GM18861 (cell line): ENCODE data around the gene ZDHHC14.
"Not testable (repeated sequence)": the region's sequence is repeated elsewhere in the genome, so short reads cannot be mapped to it uniquely, and the experiment has no call there.

Experiments used
- ATAC-seq: cut with Tn5 transposase; IDR thresholded peaks from one replicate; pipeline ENCODE4 v1.9.1; 2021; ENCODE audit not compliant: unreplicated experiment

The ZDHHC14 gene

DNA sequence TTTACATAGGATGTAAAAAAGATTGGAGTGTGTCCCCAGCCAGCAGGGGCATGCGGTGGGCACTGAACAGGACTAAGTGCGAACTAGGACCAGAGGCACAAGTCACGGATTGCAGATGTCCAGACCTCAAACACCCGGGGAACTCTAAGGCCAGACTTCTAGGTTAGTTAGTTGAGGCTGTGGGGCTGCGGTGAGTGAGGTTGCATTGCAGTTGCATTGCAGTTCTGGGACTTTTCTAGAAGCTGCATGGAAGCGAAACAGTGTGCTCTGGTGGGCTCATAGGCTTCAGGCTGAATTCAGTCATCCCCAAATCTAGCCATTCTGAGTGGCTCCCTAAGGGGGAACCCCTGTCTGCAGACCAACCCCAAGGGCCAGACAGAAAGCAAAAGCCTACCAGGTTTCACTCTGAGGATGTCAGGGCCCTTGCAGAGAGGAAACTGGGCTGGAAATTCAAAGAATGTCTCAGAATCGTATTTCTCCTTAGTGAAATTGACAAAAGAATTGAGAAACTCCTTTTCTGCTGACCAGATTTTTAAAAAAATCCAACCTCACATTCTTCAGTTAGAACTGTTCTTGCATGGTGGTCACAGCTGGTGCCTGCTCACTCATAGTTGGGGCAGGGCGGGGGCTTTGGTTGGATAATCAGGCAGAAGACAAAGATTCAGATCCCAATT lies 182.8 kb downstream of the ZDHHC14 start:
- ATAC-seq = peak; percentile 61

DNA sequence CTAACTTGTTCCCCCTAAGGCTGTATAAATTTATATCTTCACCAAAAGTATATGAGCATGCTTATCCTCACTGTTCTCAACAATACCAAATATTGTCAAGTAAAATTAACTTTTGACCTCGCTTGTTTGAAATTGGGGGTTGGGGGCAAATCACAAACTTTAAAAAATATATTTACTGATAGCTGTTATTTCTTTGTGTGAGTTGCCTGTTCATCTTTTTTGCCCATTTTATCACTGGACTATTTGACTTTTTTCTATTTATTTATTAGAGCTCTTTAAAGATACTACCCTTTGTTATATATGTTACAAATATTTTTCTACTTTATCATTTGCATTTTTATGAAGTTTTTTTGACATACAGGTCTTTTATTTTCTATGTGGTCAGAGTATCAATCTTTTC lies 187.7 kb downstream of the ZDHHC14 start:
- no peak for ATAC-seq

DNA sequence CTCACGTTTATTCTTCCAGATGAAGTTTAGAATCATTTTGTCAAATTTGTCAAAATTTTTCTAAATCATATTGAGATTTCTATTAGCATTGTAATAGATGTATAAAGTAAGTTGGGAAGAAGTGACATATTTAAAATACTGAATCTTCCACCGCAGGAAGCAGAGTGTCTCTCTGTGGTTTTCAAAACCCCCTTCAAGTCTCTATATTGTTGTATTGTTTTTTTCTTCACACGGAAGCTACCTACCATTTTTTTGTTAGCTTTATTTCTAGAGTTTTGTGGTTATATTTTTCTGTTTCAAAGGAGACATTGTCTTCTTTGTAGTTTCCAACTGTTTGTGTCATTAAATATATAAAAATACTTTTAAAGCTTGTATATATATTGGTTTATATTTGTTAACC lies 188.6 kb downstream of the ZDHHC14 start:
- peak; percentile 54 for ATAC-seq

DNA sequence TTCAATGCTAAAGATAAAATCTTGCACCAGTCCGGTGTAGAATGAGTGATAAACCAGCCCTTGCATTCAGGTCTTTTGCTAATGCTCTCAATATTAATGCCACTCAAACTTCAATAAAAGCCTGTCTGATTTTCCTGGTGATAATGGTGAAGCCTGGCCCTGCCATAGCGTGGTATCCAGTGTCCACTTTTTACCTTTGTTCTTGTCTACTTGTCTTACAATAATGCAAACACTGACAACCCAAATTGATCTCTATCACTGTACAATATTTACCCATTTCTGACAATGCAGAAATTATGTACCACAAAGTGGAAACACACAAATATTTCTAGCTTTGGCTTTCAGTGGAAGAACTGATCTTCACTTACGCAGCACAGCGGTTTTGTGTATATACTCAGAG lies 189.1 kb downstream of the ZDHHC14 start:
- ATAC-seq = peak; percentile 6

DNA sequence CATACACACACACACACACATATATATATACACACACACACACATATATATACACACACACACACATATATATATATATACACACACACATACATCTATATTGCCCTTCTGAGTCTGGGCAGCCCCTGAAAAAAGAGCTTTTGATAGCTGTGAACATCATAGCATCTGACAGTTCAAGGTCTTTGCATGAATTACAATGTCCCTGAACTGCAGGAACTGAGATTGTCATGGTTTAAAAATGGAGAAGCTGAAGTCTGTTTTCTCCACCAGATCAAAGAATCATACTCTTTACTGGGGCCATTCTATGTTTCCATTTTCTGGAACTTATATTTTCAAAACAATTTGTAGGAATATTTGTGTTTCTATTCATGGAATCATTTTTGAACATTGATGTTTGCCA lies 189.8 kb downstream of the ZDHHC14 start:
- ATAC-seq = no peak

DNA sequence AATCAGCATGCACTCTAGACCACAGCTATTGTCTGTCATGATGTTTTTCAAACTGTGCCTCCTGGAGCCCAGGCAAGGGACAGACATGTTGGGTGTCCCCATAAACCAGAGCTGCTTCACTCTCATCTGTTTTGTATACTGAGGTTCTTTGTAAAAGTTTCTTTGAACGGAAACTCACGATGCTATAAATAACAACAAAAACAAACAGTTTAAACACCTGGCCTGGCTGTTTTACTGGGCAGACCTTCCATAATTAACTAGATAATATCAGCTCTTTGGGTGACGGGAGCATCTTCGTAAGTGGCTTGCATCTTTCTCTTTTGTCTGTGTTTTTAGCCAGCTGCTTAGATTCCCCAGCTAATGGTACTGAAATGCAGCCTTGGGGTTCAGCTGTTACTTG lies 190.3 kb downstream of the ZDHHC14 start:
- ATAC-seq = peak; percentile 52

DNA sequence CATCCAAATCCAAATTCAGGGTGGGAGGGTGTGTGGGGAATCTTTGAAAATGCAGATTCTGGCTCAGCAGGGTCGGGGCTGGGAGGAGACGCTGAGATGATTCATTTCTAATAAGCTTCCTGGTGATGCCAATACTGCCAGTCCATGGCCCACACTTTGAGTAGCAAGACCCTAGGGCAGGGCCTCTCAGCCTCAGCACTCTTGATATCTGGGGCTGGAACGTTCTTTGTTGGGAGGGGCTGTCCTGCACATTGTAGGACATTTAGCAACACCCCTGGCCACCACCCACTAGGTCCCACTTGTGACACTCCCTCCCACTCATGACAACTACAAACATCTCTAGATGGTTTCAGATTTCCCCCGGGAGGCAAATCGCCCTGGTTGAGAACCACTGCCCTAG lies 191.0 kb downstream of the ZDHHC14 start:
- no peak for ATAC-seq

DNA sequence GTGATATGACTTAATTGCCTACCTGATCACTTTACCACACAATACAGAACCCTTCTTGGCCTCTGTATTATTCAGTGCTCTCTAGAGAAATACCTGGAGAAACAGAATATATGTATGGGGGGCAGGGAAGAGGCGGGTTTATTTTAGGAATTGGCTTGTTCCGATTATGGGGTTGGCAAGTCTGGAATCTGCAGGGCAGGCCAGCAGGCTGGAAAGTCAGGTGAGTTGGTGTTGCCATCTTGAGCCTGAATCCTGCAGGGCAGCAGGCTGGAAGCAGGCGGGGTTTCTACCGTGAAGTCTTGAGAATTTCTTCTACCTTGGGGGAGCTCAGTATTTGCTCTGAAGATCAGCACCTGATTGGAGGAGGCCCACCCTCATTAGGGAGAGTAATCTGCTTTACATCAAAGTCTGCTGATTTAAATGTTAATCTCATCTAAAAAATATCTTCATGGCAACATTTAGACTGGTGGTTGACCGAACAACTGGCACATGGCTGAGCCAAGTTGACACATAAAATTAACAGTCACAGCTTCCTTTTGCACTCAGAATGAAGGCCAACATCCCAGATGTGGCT lies 193.9 kb downstream of the ZDHHC14 start:
- no peak for ATAC-seq

DNA sequence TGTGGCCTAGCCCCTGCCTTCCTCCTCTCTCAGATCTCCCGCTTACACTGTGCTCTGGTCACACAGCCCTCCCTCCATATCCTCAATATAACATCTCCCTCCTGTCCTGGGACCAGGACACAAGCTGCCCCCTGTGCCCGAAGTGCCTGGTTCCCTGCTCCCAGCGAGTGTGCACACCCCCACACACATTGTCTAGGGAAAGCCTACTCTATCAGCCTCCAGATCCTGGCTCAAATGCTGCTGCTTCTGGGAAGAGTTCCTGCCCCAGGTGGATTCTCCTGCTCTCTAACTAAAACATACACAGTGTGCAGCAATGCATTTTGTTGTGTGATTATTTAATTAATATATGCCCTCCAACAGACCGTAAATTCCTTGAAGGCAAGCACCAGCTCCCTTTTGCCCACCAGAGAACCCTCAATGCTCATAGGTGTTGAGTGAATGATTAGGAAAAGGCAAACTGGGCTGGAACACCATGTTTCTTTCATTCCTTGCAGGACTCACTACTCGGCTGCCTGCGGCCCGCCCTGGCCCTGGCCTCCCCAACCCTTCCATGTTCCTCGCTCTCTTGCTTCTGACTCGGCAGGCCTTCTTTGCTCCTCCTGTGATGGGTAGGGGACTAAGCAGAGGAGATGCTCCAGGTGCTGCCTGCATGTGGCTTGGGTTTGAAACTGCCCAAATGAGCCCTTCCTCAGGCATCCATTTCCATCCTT lies 194.6 kb downstream of the ZDHHC14 start:
- ATAC-seq = no peak

DNA sequence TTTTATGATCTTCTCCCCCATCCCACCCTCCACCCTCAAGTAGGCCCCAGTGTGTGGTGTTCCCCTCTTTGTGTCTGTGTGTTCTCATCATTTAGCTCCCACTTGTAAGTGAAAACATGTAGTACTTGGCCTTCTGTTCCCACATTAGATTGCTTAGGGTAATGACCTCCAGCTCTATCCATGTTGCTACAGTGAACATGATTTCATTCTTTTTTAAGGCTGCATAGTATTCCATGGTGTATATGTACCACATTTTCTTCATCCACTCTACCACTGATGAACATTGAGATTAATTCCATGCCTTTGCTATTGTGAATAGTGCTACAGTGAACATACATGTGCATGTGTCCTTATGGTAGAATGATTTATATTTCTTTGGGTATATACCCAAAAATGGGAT lies 196.0 kb downstream of the ZDHHC14 start:
- ATAC-seq = not testable (repeated sequence)

DNA sequence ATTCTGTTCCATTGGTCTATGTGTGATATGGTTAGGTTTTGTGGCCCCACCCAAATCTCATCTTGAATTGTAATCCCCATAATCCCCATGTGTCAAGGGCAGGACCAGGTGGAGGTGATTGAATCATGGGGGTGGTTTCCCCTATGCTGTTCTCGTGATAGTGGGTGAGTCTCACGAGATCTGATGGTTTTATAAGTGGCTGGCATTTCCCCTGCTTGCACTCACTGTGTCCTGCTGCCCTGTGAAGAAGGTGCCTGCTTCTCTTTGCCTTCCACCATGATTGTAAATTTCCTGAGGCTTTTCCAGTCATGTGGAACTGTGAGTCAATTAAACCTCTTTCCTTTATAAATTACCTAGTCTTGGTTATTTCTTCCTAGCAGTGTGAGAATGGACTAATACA lies 197.5 kb downstream of the ZDHHC14 start:
- not testable (repeated sequence) for ATAC-seq

DNA sequence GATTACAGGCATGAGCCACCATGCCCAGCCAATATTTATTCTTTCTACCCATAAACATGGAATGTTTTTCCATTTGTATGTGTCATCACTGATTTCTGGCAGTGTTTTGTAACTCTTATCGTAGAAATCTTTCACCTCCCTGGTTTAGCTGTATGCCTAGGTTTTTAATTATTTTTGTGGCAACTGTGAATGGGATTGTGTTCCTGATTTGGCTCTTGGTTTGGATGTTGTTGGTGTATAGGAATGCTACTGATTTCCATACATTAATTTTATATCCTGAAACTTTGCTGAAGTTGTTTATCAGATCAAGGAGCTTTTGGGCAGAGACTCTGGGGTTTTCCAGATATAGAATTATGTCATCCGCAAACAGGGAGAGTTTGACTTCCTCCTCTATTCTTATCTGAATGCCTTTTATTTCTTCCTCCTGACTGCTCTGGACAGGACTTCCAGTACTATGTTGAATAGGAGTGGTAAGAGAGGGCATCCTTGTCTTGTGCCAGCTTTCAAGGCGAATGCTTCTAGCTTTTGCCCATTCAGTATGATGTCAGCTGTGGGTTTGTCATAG lies 198.6 kb downstream of the ZDHHC14 start:
- ATAC-seq = no peak

DNA sequence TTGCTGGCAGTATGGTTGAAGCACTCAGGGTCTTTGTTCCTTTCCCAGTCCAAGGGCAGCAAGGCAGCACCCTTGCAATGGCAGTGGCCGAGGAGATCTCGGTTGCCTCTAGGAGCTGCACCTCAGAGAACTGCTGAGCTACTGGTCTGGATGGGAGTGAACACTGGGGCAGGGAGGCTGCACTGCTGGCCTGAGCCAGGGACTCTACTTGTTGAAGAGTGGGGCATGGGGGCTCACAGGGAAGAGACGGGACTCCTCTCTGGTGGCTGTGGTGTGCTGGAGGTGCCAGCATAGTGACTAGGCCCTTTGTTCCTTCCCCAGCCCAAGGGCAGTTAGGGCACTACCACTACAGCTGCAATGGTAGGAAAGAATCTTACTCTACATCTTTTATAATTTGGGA lies 203.0 kb downstream of the ZDHHC14 start:
- ATAC-seq = no peak

DNA sequence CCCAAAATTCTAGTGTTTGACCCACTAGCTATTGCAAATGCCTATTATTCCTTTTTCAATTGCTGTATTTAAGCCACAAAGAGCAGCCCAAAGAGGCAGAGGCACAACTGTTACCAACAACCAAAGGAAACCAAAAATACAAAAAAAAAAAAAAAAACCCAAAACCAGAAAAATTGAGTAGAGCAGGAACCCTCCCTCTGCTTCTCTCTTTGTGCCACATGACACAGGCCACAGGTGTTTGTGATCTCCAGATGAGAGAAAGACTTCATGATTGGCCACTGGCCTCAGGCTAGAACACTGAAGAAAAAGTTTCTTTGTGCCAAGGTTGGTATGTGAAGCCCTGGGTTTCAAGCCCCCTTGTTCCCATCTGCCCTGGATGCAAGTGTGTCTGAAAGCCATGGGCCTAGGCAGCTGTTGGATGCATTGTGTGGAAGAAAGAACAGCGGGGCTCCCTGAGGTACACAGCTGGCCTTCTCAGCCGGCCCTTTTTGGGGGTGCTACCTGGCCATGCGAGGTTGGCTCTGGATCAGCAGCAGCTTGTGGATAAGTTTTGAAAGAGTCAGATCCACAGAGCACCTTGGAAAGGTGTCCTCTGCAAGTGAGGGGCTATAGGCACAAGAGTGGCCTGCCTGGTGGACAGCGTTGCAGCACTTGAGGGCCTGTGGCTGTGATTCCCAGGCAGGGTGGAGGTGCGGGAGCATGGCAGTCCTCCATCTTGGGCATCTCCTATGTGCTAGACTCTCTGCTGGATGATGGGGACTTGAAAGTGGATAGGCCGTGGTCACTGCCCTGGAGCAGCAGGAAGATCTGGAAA lies 204.5 kb downstream of the ZDHHC14 start:
- no peak for ATAC-seq

DNA sequence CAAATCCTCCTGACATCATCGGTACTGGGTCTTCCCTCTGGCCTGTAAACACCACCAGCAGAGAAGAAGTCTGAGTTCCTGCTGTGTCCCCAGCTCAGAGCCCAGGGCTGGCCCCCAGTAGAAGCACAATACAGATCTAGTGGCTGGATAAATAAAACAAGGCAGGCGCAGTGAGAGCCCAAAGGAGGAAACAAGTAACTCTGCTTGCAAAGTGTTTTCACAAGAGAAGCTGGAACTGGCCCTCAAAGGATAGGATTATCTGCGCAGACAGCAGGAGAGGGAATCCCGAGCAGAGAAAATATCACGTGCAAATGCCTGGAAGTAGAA lies 205.1 kb downstream of the ZDHHC14 start:
- no peak for ATAC-seq

DNA sequence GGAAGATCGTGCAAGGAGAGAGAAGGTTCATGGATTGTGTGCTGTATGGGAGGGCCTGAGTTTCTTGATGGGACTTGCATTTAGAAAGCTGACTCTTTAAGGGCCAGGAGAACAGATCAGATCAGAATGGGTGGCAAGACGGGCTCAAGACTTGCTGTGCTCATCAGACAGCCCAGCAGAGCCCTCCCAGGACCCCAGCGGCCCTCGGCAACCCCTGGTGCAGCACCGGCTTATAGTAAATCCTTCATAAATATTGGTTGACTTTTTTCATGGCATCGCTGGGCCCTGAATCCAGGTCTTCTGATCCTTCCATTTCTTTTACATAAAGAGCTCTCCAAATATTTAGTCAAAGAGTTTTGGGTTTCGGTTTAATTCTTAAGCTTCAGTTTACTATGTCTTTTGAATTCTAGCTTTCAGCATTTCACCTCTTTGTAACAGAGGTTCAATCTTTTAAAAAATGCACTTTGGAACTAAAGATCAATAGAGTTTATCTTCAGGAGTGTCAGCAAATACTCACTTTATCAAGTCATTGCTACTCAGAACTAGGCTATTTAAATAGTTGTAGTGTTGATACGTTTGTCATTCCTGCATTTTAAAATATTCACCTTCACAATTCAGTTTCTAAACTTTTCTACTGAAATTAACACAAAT lies 205.6 kb downstream of the ZDHHC14 start:
- ATAC-seq = no peak

DNA sequence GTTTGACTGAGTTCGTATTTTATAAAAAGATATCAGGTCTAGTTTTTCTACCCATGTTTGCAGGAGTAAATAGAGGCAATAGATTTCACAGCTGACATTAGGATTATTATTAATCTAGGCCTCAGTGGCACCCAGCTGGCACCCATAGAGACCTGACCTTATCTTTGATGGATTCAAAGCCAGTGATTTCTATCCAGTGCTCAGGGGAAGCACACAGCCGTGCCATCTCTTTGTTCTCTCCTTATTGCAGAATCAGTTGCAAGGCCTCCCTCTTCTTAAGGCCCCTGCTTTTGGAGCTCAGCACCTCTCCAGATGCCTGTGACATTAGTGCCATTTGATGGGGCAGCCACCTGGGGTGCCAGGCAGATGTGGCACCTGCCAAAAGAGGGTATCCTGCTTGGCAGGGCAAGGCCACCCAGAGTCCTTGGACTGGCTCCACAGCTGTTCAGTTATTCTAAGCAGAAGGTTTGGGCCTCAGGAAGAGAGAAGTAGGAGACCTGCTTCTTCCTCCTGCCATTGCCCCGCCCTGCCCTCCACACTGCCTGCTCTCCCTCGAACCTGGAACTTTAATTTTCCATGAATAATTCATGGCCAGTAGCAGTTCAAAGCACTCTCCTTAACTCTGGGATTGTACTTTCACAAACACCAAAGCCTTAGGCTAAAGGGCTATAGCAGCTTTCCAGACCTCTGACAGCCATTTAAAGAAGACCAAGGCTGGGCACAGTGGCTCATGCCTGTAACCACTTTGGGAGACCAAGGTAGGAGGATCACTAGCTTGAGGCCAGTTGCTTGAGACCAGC lies 206.3 kb downstream of the ZDHHC14 start:
- no peak for ATAC-seq

DNA sequence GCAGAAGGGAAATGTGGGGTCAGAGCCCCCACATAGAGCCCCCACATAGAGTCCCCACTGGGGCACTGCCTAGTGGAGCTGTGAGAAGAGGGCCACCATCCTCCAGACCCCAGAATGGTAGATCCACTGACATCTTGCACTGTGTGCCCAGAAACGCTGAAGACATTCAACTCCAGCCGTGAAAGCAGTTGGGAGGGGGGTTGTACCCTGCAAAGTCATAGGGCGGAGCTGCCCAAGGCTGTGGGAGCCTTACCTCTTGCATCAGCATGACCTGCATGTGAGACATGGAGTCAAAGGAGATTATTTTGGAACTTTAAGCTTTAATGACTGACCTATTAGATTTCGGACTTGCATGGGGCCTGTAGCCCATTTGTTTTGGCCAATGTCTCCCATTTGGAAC lies 209.7 kb downstream of the ZDHHC14 start:
- not testable (repeated sequence) for ATAC-seq

DNA sequence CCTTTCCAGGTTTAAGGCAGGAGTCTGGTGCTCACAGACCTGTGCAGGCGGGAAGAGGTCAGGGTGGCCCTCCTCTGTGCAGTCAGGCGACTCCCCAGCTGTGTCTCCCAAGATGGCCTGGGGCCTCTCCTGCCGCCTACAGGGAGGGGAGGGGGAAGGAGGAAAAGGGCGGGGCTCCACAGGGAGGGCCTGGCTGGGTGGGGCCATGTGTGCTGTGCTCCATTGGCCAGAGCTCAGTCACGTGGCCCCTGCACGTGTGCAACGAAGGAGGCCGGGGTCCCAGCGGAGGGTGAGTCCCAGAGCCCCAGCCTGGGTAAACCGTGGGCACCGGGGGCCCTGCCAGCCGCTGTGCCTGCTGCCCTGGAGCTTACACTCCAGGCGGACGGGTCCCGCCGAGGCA lies 211.6 kb downstream of the ZDHHC14 start:
- no peak for ATAC-seq

DNA sequence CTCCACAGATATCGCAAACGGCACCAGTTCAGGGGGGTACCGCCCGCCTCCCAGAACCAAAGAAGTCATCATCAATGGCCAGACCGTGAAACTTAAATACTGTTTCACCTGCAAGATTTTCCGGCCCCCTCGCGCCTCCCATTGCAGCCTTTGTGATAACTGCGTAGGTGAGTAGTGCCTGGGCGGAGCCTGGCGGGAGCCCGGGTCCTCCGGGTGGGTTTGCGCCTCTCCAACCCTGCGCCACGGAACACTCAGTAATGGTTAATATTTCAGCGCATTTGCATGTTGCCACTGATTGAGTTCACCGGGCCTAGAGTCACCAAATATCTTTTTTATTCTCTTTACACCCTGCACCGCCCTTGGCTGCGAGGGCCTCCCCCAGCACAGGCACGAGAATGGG lies 212.0 kb downstream of the ZDHHC14 start:
- no peak for ATAC-seq
